ENCODE results near the gene CD79B.

DNA sequence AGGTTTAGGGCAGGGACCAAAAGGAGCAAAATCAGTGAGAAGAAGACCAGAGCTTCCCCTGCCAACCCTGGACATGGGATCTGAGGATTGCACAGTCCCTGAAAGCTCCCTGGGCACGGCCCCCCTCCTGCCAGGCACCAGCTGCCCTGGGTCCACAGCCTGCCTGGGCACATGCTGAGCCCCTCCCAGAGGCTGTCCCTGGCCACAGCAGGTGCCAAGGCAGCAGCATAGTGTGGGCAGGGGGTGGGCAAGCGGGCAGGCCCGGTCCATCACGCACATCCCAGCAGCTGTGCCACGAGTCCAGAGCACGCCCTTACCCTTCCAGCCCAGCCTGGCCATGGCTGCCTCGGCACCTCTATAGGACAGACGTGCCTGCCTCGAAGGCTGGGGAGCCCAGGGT lies 27.9 kb upstream of the CD79B start:
- TF ChIP-seq HDAC6 (IDR thresholded peaks at IDR 0.05; ENCODE audit: low read depth, low read length) (no peak), ZNF432 (CRISPR knock-in tag; IDR thresholded peaks at IDR 0.05; ENCODE audit: borderline replicate concordance) (no peak), TAF1 (CRISPR knock-in tag; IDR thresholded peaks at IDR 0.05) (no peak), DNMT1 (CRISPR knock-in tag; IDR thresholded peaks at IDR 0.05) (no peak), ARHGAP35 (CRISPR knock-in tag; IDR thresholded peaks at IDR 0.05; ENCODE audit: borderline replicate concordance) (no peak), SAP130 (CRISPR knock-in tag; IDR thresholded peaks at IDR 0.05; ENCODE audit: low read depth) (no peak), GFI1 (CRISPR knock-in tag; IDR thresholded peaks at IDR 0.05; ENCODE audit: borderline replicate concordance) (no peak), PTBP1 (IDR thresholded peaks at IDR 0.05; ENCODE audit: low read depth, low read length, poor library complexity, severe bottlenecking) (no peak), MYNN (CRISPR knock-in tag; IDR thresholded peaks at IDR 0.05; ENCODE audit: low read depth) (no peak), SOX13 (IDR thresholded peaks at IDR 0.05) (no peak), SOX13 (CRISPR knock-in tag; conservative IDR thresholded peaks at IDR 0.05 in 1 of 2, IDR thresholded peaks at IDR 0.05 in 1 of 2) (no peak)
- TF ChIP-seq, protein P1, sequence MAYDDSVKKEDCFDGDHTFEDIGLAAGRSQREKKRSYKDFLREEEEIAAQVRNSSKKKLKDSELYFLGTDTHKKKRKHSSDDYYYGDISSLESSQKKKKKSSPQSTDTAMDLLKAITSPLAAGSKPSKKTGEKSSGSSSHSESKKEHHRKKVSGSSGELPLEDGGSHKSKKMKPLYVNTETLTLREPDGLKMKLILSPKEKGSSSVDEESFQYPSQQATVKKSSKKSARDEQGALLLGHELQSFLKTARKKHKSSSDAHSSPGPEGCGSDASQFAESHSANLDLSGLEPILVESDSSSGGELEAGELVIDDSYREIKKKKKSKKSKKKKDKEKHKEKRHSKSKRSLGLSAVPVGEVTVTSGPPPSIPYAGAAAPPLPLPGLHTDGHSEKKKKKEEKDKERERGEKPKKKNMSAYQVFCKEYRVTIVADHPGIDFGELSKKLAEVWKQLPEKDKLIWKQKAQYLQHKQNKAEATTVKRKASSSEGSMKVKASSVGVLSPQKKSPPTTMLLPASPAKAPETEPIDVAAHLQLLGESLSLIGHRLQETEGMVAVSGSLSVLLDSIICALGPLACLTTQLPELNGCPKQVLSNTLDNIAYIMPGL (CRISPR knock-in tag; IDR thresholded peaks at IDR 0.05; ENCODE audit: borderline replicate concordance in 1 of 2, low read depth in 1 of 2), result no peak
